ENCODE results near the gene PRKN. TPM values are rescaled to one million over a fixed set of nuclear protein-coding genes. Genes with fewer than 3 reads are reported as not detected.

Gene PRKN
- total RNA-seq, 1 experiment from 2014 or later: 2.0 TPM

DNA sequence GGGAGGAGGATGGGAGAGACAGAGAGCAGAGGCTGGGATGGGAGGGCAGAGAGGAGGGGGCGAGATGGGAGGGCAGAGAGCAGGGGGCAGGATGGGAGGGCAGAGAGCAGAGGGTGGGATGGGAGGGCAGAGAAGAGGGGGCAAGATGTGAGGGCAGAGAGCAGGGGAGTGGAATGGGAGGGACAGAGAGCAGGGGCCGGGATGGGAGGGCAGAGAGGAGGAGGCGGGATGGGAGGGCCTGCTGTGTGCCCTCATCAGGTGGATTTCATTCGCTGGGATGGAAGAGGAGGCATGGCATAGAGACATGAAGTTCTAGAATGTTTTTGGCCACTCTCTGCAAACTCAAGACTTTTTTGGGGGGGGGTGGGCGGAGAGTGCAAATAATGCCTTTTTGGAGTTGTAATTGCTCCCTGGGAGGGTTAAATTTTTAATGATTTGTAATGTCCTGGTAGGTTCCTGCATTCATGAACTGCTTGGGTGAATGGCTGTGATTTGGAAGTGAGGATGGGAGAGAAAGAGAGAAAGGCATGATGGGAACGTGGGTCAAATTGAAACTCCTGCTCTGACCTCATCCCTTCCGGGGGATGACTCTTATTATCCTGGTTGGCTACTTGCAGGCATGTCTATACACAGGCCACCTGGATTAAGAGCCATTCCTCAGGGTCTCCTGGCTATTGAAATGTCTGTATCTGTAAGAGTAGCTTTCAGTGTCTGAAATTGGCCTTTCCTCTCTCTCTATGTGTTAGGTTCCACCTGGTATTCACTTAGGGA lies 1291.3 kb downstream of the PRKN start:
- Histone ChIP-seq H4K20me1 (ENCODE audit: control insufficient read depth, insufficient read depth, insufficient read length) (no peaks in the 10 kb centered on the region), H3K4me2 (ENCODE audit: insufficient read depth, insufficient read length, low read length) (no peak overlapping the region), H3K27me3 (ENCODE audit: insufficient read depth, low read length) (no peaks in the 10 kb centered on the region), H4K8ac (replicated peaks; ENCODE audit: insufficient read length, low read depth, low read length) (no peak overlapping the region), H3K9ac (ENCODE audit: extremely low read depth, insufficient read length, low read length) (no peak overlapping the region), H3K56ac (ENCODE audit: insufficient read length, low read depth, low read length) (no peak overlapping the region), H2BK20ac (ENCODE audit: low read depth, low read length, poor library complexity, severe bottlenecking) (no peak overlapping the region), H2BK15ac (ENCODE audit: low read depth, low read length) (no peak overlapping the region), H2AFZ (ENCODE audit: low read length) (no peak overlapping the region), H3K18ac (ENCODE audit: insufficient read length, low read depth, low read length) (no peak overlapping the region), H2BK12ac (ENCODE audit: insufficient read length, low read depth, low read length) (no peak overlapping the region), H3K9me3 (ENCODE audit: control insufficient read depth, low read depth, low read length) (no peaks in the 10 kb centered on the region), H2BK5ac (ENCODE audit: insufficient read length, low read length) (no peak overlapping the region), H3K27ac (ENCODE audit: insufficient read length, low read depth, low read length) (no peak overlapping the region), H3T11ph (ENCODE audit: low read length) (no peak overlapping the region), H4K91ac (ENCODE audit: insufficient read length, low read depth, low read length) (no peak overlapping the region), H3K23ac (ENCODE audit: insufficient read length, low read depth, low read length) (no peak overlapping the region), H3K4me1 (ENCODE audit: insufficient read depth, low read length) (no peaks in the 10 kb centered on the region), H4K5ac (ENCODE audit: insufficient read length, low read depth, low read length) (no peak overlapping the region), H3K79me2 (ENCODE audit: insufficient read depth, low read length) (no peaks in the 10 kb centered on the region), H3K4ac (ENCODE audit: low read depth, low read length) (no peak overlapping the region), H3K79me1 (ENCODE audit: insufficient read depth, low read depth, low read length, poor library complexity, severe bottlenecking) (no peaks in the 10 kb centered on the region), H3K23me2 (ENCODE audit: insufficient read length, low read depth, low read length, poor library complexity, severe bottlenecking) (no peaks in the 10 kb centered on the region), H3K14ac (ENCODE audit: insufficient read depth, low read length) (no peak overlapping the region), H2AK5ac (ENCODE audit: insufficient read length, low read length) (no peak overlapping the region), H2BK120ac (ENCODE audit: low read depth, low read length, poor library complexity, severe bottlenecking) (no peak overlapping the region)
- DNase-seq: no peak
- H3K4me1 Mint-ChIP-seq: peaks cover 20 to 39% of the 10 kb centered on the region in 2 experiments
- no CpG with 5 or more reads among the region's 7 CpGs for WGBS (ENCODE audit: extremely low coverage, insufficient read length, low lambda C conversion rate)
- no peaks in the 10 kb centered on the region for H3K36me3 Mint-ChIP-seq (ENCODE audit: insufficient read depth in 1 of 3, low read depth in 3 of 3)
- no peak for TF ChIP-seq CTCF (conservative IDR thresholded peaks at IDR 0.05)
- no peak overlapping the region for H3K27ac Mint-ChIP-seq
- H3K9me3 Mint-ChIP-seq: no peaks in the 10 kb centered on the region
- H3K27me3 Mint-ChIP-seq (ENCODE audit: low read depth): peaks cover 7% of the 10 kb centered on the region; the same call in 1 of the 2 replicates
- H3K4me3 Mint-ChIP-seq: no peak overlapping the region
